Smooth muscle cell of the umbilical artery (primary cell): ENCODE results near the gene BCL2L13. TPM values are rescaled to one million over a fixed set of nuclear protein-coding genes. Genes with fewer than 3 reads are reported as not detected.

Experiments used
- total RNA-seq: library from RNA; depleted of rRNA; stranded (reverse); fragments of >200 nt; gene quantifications from 2 replicates; pipeline ENCODE4 v1.2.3, GENCODE V29; 2014

BCL2L13 gene, protein sequence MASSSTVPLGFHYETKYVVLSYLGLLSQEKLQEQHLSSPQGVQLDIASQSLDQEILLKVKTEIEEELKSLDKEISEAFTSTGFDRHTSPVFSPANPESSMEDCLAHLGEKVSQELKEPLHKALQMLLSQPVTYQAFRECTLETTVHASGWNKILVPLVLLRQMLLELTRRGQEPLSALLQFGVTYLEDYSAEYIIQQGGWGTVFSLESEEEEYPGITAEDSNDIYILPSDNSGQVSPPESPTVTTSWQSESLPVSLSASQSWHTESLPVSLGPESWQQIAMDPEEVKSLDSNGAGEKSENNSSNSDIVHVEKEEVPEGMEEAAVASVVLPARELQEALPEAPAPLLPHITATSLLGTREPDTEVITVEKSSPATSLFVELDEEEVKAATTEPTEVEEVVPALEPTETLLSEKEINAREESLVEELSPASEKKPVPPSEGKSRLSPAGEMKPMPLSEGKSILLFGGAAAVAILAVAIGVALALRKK
- 63.2 and 77.9 TPM in 2 replicates for total RNA-seq

GRCh38 chr22:17638432-17639246 lies at the start of gene BCL2L13:
Gene BCL2L13 (plus strand): TSS chr22:17638757. CDS start chr22:17655712, 16,955 bp downstream.

GRCh38 chr22:17628406-17629172 lies 10.0 kb upstream of the BCL2L13 start, which contains the start of gene ATP6V1E1:
Gene ATP6V1E1 (minus strand): TSS chr22:17628749. CDS start chr22:17628635, 114 bp downstream.

GRCh38 chr22:17774206-17774925 lies 135.8 kb downstream of the BCL2L13 start, which contains the start of gene BID:
Gene BID (minus strand): TSS chr22:17774469. CDS start chr22:17750116, 24,353 bp downstream.

Other genes with a start within 250 kb of the BCL2L13 start
- not detected in 2 replicates for gene SLC25A18, start 75.3 kb upstream of the BCL2L13 start, total RNA-seq
- gene ATP6V1E1, start 10.0 kb upstream of the BCL2L13 start, total RNA-seq: 206 and 232 TPM in 2 replicates
- 30.9 and 48.8 TPM in 2 replicates for gene BID, start 135.7 kb downstream of the BCL2L13 start, total RNA-seq